ENCODE measurements around the gene INPP5K. TPM values are rescaled to one million over a fixed set of nuclear protein-coding genes. Genes with fewer than 3 reads are reported as not detected.
A peak's percentile ranks its signal among the peaks of the same experiment; 100 is the strongest.

Gene INPP5K
- total RNA-seq, 1 donor from 2014 or later, result 40.9 TPM

- Mint-ChIP-seq H3K9me3 (ENCODE audit: unreplicated experiment) (no peaks in the 10 kb centered on the region), H3K36me3 (ENCODE audit: low read depth, unreplicated experiment) (peaks cover 27% of the 10 kb centered on the region), H3K27ac (ENCODE audit: unreplicated experiment) (peak overlapping the region; percentile 39), H3K4me3 (ENCODE audit: unreplicated experiment) (peak overlapping the region; percentile 39), H3K27me3 (ENCODE audit: unreplicated experiment) (peaks cover 18% of the 10 kb centered on the region), H3K4me1 (ENCODE audit: unreplicated experiment) (peaks cover 28% of the 10 kb centered on the region)
- no peak for DNase-seq (ENCODE audit: low spot score)
- no peak for TF ChIP-seq CTCF (IDR thresholded peaks at IDR 0.05; ENCODE audit: unreplicated experiment)
Measured at GRCh38 chr17:1461198-1461944, 55.0 kb downstream of the INPP5K start.

- no peak for DNase-seq (ENCODE audit: low spot score)
- Mint-ChIP-seq H3K27me3 (ENCODE audit: unreplicated experiment) (peaks cover 18% of the 10 kb centered on the region), H3K27ac (ENCODE audit: unreplicated experiment) (no peak overlapping the region), H3K4me1 (ENCODE audit: unreplicated experiment) (peaks cover 28% of the 10 kb centered on the region), H3K4me3 (ENCODE audit: unreplicated experiment) (no peak overlapping the region), H3K36me3 (ENCODE audit: low read depth, unreplicated experiment) (peaks cover 27% of the 10 kb centered on the region), H3K9me3 (ENCODE audit: unreplicated experiment) (no peaks in the 10 kb centered on the region)
- no peak for TF ChIP-seq CTCF (IDR thresholded peaks at IDR 0.05; ENCODE audit: unreplicated experiment)
Measured at GRCh38 chr17:1460233-1460632, 56.2 kb downstream of the INPP5K start.

GRCh38 chr17:1455797-1456599 lies 60.4 kb downstream of the INPP5K start, which contains the start of gene CRK:
CRK (minus strand) TSS chr17:1456232; CDS start chr17:1456117, 115 bp downstream.
- peak within 1 kb of the TSS; percentile 95 for H3K4me3 Mint-ChIP-seq (ENCODE audit: unreplicated experiment)
- peak; percentile 100 for DNase-seq (ENCODE audit: low spot score)
- peaks cover 40% of the 10 kb centered on the region for H3K4me1 Mint-ChIP-seq (ENCODE audit: unreplicated experiment)
- peaks cover 14% of the 10 kb centered on the region for H3K36me3 Mint-ChIP-seq (ENCODE audit: low read depth, unreplicated experiment)
- H3K27ac Mint-ChIP-seq (ENCODE audit: unreplicated experiment), result peak within 1 kb of the TSS; percentile 91
- peaks cover 23% of the 10 kb centered on the region for H3K27me3 Mint-ChIP-seq (ENCODE audit: unreplicated experiment)
- no peak for TF ChIP-seq CTCF (IDR thresholded peaks at IDR 0.05; ENCODE audit: unreplicated experiment)
- no peaks in the 10 kb centered on the region for H3K9me3 Mint-ChIP-seq (ENCODE audit: unreplicated experiment)

- peak overlapping the region; percentile 95 for H3K4me3 Mint-ChIP-seq (ENCODE audit: unreplicated experiment)
- no peaks in the 10 kb centered on the region for H3K9me3 Mint-ChIP-seq (ENCODE audit: unreplicated experiment)
- peak overlapping the region; percentile 91 for H3K27ac Mint-ChIP-seq (ENCODE audit: unreplicated experiment)
- DNase-seq (ENCODE audit: low spot score), result peak; percentile 68
- peaks cover 38% of the 10 kb centered on the region for H3K4me1 Mint-ChIP-seq (ENCODE audit: unreplicated experiment)
- peak; percentile 51 for TF ChIP-seq CTCF (IDR thresholded peaks at IDR 0.05; ENCODE audit: unreplicated experiment)
- peaks cover 23% of the 10 kb centered on the region for H3K27me3 Mint-ChIP-seq (ENCODE audit: unreplicated experiment)
- H3K36me3 Mint-ChIP-seq (ENCODE audit: low read depth, unreplicated experiment), result peaks cover 14% of the 10 kb centered on the region
Measured at GRCh38 chr17:1455291-1455796, 61.1 kb downstream of the INPP5K start.
